GM13976 (cell line): ENCODE measurements around the gene CCDC178.
"Not testable (repeated sequence)": the region's sequence is repeated elsewhere in the genome, so short reads cannot be mapped to it uniquely, and the experiment has no call there.

Source experiments
- DNase-seq: peaks from one replicate; pipeline ENCODE4 v3.0.0; 2012; ENCODE audit warnings: low spot score
- in situ Hi-C: fragments of 300-500 bp; cut with MboI; formaldehyde crosslinking; loops from one replicate; pipeline ENCODE4 v1.12.0; 2022; ENCODE audit warnings: low sequenced_read_pairs, mixed read lengths, inconsistent platforms; ENCODE audit not compliant: unreplicated experiment
- TF ChIP-seq, protein P1 (sequence below): IDR thresholded peaks from 2 replicates; pipeline ENCODE4 v1.5.1; 2012; ENCODE audit warnings: borderline replicate concordance, mild to moderate bottlenecking; ENCODE audit not compliant: insufficient read depth; ENCODE audit errors: extremely low read depth, missing control alignments, control extremely low read depth

CCDC178 gene

GRCh38 chr18:33181016-33181415 is 259.5 kb downstream of the CCDC178 start:
- no peak for DNase-seq
- in situ Hi-C loops = no loop called here
- TF ChIP-seq, protein P1, sequence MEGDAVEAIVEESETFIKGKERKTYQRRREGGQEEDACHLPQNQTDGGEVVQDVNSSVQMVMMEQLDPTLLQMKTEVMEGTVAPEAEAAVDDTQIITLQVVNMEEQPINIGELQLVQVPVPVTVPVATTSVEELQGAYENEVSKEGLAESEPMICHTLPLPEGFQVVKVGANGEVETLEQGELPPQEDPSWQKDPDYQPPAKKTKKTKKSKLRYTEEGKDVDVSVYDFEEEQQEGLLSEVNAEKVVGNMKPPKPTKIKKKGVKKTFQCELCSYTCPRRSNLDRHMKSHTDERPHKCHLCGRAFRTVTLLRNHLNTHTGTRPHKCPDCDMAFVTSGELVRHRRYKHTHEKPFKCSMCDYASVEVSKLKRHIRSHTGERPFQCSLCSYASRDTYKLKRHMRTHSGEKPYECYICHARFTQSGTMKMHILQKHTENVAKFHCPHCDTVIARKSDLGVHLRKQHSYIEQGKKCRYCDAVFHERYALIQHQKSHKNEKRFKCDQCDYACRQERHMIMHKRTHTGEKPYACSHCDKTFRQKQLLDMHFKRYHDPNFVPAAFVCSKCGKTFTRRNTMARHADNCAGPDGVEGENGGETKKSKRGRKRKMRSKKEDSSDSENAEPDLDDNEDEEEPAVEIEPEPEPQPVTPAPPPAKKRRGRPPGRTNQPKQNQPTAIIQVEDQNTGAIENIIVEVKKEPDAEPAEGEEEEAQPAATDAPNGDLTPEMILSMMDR = no peak

GRCh38 chr18:33169218-33169617 is 271.3 kb downstream of the CCDC178 start:
- TF ChIP-seq, protein P1 = no peak
- DNase-seq = no peak
- in situ Hi-C loops = no loop called here

DNA sequence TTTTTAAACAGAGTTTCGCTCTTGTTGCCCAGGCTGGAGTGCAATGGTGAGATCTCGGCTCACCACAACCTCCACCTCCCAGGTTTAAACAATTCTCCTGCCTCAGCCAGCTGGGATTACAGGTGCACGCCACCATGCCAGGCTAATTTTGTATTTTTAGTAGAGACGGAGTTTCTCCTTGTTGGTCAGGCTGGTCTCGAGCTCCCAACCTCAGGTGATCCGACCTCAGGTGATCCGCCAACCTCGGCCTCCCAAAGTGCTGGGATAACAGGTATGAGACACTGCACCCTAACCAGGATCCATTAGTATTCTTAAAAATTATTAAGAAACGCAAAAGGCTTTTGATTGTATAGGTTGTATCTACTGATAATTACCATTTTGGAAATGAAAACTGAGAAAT is 276.4 kb downstream of the CCDC178 start:
- DNase-seq, in situ Hi-C loops: not testable (repeated sequence)

- in situ Hi-C loops = no loop called here
- TF ChIP-seq, protein P1 = no peak
- DNase-seq = no peak
These were observed 279.4 kb downstream of the CCDC178 start for GRCh38 chr18:33161131-33161530.

- TF ChIP-seq, protein P1 = no peak
- no peak for DNase-seq
- in situ Hi-C loops = no loop called here
These were observed 281.4 kb downstream of the CCDC178 start for GRCh38 chr18:33159151-33159550.

GRCh38 chr18:33157893-33158292 is 282.6 kb downstream of the CCDC178 start:
- TF ChIP-seq, protein P1 = no peak
- in situ Hi-C loops = no loop called here
- DNase-seq = no peak

GRCh38 chr18:33156906-33157470 is 283.5 kb downstream of the CCDC178 start:
- no peak for DNase-seq
- TF ChIP-seq, protein P1 = no peak
- in situ Hi-C loops = no loop called here

DNA sequence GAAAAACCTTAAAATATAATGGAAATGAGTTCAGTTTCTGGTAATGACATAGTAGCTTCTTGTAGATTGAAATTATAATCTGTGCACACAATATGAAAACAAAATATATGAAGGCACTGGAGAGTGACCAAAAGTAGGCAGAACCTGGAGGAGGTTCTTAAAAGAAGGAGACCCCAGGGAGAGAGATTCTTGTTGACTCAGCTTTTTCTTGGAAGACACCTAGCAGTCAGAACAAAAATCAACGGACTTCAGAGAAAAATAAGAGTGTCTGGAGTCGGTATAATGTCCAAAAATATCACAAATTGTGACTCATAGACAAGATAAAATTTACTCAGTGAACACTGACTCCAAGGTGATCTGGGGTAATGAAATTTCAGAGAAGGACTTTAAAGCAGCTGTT is 286.5 kb downstream of the CCDC178 start:
- DNase-seq = no peak
- in situ Hi-C loops = no loop called here
- TF ChIP-seq, protein P1 = no peak
